ENCODE data around the gene SYT15.

SYT15 gene

GRCh38 chr10:46543466-46544377 lies 35.2 kb upstream of the SYT15 start (continued):
- no peak for TF ChIP-seq TSHZ2 (CRISPR knock-in tag; IDR thresholded peaks at IDR 0.05)
- TF ChIP-seq ARNTL (CRISPR knock-in tag; IDR thresholded peaks at IDR 0.05; ENCODE audit: borderline replicate concordance, low read depth), result no peak
- no peak for TF ChIP-seq CSDC2 (CRISPR knock-in tag; IDR thresholded peaks at IDR 0.05)
- no peak for TF ChIP-seq PPARA (CRISPR knock-in tag; IDR thresholded peaks at IDR 0.05; ENCODE audit: borderline replicate concordance)
- TF ChIP-seq ISL1 (CRISPR knock-in tag; IDR thresholded peaks at IDR 0.05), result no peak

GRCh38 chr10:46544989-46545791 lies 33.7 kb upstream of the SYT15 start:
- TF ChIP-seq RARB (CRISPR knock-in tag; IDR thresholded peaks at IDR 0.05), result no peak
- no peak for TF ChIP-seq ISL1 (CRISPR knock-in tag; IDR thresholded peaks at IDR 0.05)
- ATAC-seq, result peak; percentile 39

GRCh38 chr10:46545861-46546590 lies 32.9 kb upstream of the SYT15 start:
- TF ChIP-seq TCF4 (CRISPR knock-in tag; IDR thresholded peaks at IDR 0.05; ENCODE audit: borderline replicate concordance) (no peak), GLIS3 (CRISPR knock-in tag; IDR thresholded peaks at IDR 0.05) (no peak), CSDC2 (CRISPR knock-in tag; IDR thresholded peaks at IDR 0.05) (no peak), RARB (CRISPR knock-in tag; IDR thresholded peaks at IDR 0.05) (no peak), ZNF8 (CRISPR knock-in tag; IDR thresholded peaks at IDR 0.05) (no peak)
- ATAC-seq, result no peak

- no peak for ATAC-seq
These were observed 32.1 kb upstream of the SYT15 start for GRCh38 chr10:46546591-46547540.

GRCh38 chr10:46547541-46548497 lies 31.1 kb upstream of the SYT15 start:
- no peak for ATAC-seq
- TF ChIP-seq CSDC2 (CRISPR knock-in tag; IDR thresholded peaks at IDR 0.05) (no peak), PPARA (CRISPR knock-in tag; IDR thresholded peaks at IDR 0.05; ENCODE audit: borderline replicate concordance) (no peak), ESRRG (CRISPR knock-in tag; IDR thresholded peaks at IDR 0.05) (no peak), CSRNP3 (CRISPR knock-in tag; IDR thresholded peaks at IDR 0.05) (no peak), ZC3H10 (CRISPR knock-in tag; IDR thresholded peaks at IDR 0.05) (no peak), SNAI2 (CRISPR knock-in tag; IDR thresholded peaks at IDR 0.05) (no peak), ISL1 (CRISPR knock-in tag; IDR thresholded peaks at IDR 0.05) (no peak), TOX (CRISPR knock-in tag; IDR thresholded peaks at IDR 0.05; ENCODE audit: borderline replicate concordance) (no peak), ZNF70 (CRISPR knock-in tag; IDR thresholded peaks at IDR 0.05) (no peak), TSHZ2 (CRISPR knock-in tag; IDR thresholded peaks at IDR 0.05) (no peak), ZNF8 (CRISPR knock-in tag; IDR thresholded peaks at IDR 0.05) (no peak), POU6F1 (CRISPR knock-in tag; IDR thresholded peaks at IDR 0.05; ENCODE audit: borderline replicate concordance, low read depth) (no peak)

More at GRCh38 chr10:46546591-46547540, 32.1 kb upstream of the SYT15 start:
- TF ChIP-seq SNAI2 (CRISPR knock-in tag; IDR thresholded peaks at IDR 0.05) (no peak), PPARA (CRISPR knock-in tag; IDR thresholded peaks at IDR 0.05; ENCODE audit: borderline replicate concordance) (no peak), GLIS3 (CRISPR knock-in tag; IDR thresholded peaks at IDR 0.05) (no peak), ARNTL (CRISPR knock-in tag; IDR thresholded peaks at IDR 0.05; ENCODE audit: borderline replicate concordance, low read depth) (no peak), ZNF8 (CRISPR knock-in tag; IDR thresholded peaks at IDR 0.05) (no peak), CSDC2 (CRISPR knock-in tag; IDR thresholded peaks at IDR 0.05) (no peak), BACH2 (CRISPR knock-in tag; IDR thresholded peaks at IDR 0.05; ENCODE audit: borderline replicate concordance) (no peak), TCF4 (CRISPR knock-in tag; IDR thresholded peaks at IDR 0.05; ENCODE audit: borderline replicate concordance) (no peak), ISL1 (CRISPR knock-in tag; IDR thresholded peaks at IDR 0.05) (no peak)

Measured in SK-N-SH treated with all-trans-retinoic acid at 6 μM for 48 hours (cell line).